Globus pallidus (tissue), 1 donor: Measurements from ENCODE around the gene SOHLH2.

Experiments used
- DNase-seq: peaks from one replicate; pipeline ENCODE4 v3.0.0-alpha.2; 2015; ENCODE audit warnings: low spot score

The SOHLH2 gene

DNA sequence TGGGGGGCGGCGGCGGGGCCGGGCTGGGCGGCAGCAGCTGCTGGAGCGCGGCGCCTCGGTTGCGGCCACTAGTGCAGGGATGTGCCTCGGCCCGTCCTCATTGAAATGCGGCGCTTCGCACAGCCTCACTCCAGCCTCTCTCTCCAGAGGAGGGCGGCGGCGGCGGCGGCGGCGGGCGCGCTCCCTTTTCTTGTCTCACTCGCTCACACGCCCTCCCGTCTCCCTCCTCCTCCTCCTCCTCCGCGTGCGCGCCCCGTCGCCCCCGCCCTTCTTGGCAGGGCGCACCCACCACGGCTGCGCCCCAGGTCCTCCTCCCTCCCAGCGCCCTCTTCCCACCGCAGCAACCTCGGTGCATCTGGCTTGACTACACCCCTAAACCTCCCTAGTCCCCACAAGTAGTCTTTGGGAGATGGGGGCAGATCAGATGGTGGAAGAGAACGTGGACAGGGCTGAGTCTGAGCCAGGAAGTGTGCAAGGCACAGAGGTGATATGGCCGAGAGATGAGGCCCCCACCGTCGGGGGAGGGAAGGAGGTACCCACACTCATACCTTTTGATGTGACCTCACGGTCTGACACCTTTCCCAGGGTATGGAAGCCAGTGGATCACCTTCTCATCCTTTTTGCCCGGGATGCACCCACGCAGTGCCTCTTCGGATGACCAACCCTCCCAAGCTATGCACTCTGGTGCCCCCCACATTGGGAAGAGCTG is 83.0 kb downstream of the SOHLH2 start, which contains the start of gene DCLK1:
TSS of gene DCLK1 (minus strand) at position 161 of the 709 bp plus-strand sequence.
- DNase-seq = peak; percentile 20

GRCh38 chr13:36130552-36131221 is 83.7 kb downstream of the SOHLH2 start:
- DNase-seq = peak; percentile 9

- no peak for DNase-seq
Observed at GRCh38 chr13:36130193-36130551, 84.2 kb downstream of the SOHLH2 start.

- no peak for DNase-seq
Observed at GRCh38 chr13:36129539-36129938, 84.8 kb downstream of the SOHLH2 start.

DNA sequence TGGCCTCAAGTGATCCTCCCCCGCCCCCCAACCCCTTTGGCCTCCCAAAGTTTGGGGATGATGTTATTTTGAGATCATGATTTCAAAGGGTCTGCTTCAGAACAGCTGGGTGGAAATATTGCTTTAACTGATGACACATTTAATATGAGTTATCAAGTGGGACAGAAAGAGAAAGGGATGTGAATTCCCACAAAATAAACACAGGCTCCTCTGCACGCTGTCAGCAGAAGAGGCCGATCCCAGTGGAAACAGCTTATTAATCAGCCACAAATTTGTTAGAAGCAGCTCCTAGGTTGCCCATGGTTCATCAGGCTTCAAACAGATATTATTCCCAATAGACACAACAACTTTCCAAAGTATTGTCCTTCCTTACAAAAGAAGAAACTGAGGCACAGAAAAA is 87.9 kb downstream of the SOHLH2 start:
- DNase-seq = no peak

- DNase-seq = no peak
Observed at GRCh38 chr13:36125841-36126240, 88.5 kb downstream of the SOHLH2 start.

DNA sequence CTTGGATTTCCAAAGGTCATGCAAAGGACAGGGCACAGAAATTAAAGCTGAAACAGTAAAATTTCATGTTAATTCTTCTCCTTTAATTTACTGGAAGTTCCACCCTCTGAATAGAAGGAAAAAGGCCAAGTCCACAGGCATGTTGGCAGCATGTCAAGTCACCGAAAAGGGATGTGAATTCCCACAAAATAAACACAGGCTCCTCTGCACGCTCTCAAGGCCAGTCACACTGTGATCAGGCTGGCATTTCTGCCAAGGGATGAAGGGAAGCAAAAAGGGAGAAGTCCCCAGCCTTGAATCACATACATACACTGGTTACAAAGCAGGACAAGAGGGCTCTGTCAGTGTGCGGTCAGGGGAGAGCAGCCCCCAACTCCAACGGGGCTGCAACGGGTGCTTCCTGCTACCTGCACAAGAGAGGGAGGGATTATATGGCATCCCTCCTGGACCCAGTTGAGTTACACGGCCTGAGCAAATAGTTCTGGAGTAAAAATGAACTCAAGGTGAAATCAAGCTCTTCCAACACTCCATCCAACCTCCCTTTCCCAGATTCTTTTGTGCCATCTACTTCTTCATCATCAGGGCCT is 90.0 kb downstream of the SOHLH2 start:
- peak; percentile 20 for DNase-seq
